Ovary (tissue), 3 donors: Measurements from ENCODE around the gene ABCB6.

Source experiments
- CTCF ChIP-seq, 3 donors: fragments of 450-650 bp in 2 of 3; fragments of 200-600 bp in 1 of 3; IDR thresholded peaks; one replicate each; pipeline versions ENCODE4 v1.5.1 to v1.8.0; 2016 to 2022; ENCODE audit warnings: antibody characterized with exemption in 3 of 3, mild to moderate bottlenecking in 1 of 3
- EP300 ChIP-seq: sonication (generic); formaldehyde crosslinking; IDR thresholded peaks from one replicate; pipeline ENCODE4 v1.6.1; 2017; ENCODE audit warnings: antibody characterized with exemption
- POLR2A ChIP-seq: fragments of 450-650 bp; IDR thresholded peaks from one replicate; pipeline ENCODE4 v1.6.1; 2017; ENCODE audit warnings: antibody characterized with exemption, mild to moderate bottlenecking, moderate library complexity
- donor health status: DM: no; HTN: no; CAD: no.

- TF ChIP-seq CTCF (IDR thresholded peaks at IDR 0.05) (no peak), POLR2A (no peak), EP300 (no peak)
Measured at GRCh38 chr2:219181531-219181930, 37.2 kb downstream of the ABCB6 start.
